PC-9 (cell line): ENCODE results near the gene RETREG2. TPM values are rescaled to one million over a fixed set of nuclear protein-coding genes. Genes with fewer than 3 reads are reported as not detected.
A peak's percentile ranks its signal among the peaks of the same experiment; 100 is the strongest.

ENCODE experiments used
- BruUV-seq: library from RNA; stranded (reverse); fragments of 400-500 nt; replicated peaks from 2 replicates; lab custom pipeline; 2021; lab: Mats Ljungman, UMichigan
- CTCF ChIA-PET: fragments of 300-600 bp; sonication (Branson Sonifier 250); formaldehyde crosslinking; loops from one replicate; lab custom pipeline; 2022; ENCODE audit warnings: antibody characterized with exemption; lab: Charles Lee
- POLR2A ChIA-PET: fragments of 300-600 bp; sonication (Branson Sonifier 250); formaldehyde crosslinking; loops from one replicate; lab custom pipeline; 2022; ENCODE audit warnings: antibody characterized with exemption; ENCODE audit not compliant: unreplicated experiment; lab: Charles Lee
- DNase-seq, 2 experiments: peaks; one replicate each; pipeline versions ENCODE4 v3.0.0 to v3.0.0-alpha.2; 2015 to 2022; ENCODE audit warnings: mixed read lengths in 1 of 2
- H2AFZ ChIP-seq: fragments of 200-600 bp; sonication (generic); 2 replicates; pipeline ENCODE4 v1.8.1; 2017; ENCODE audit warnings: antibody characterized with exemption
- H3F3A ChIP-seq: fragments of 200-600 bp; sonication (generic); 2 replicates; pipeline ENCODE4 v1.8.1; 2017; ENCODE audit warnings: antibody characterized with exemption, mild to moderate bottlenecking, low read depth; ENCODE audit not compliant: insufficient read depth
- H3K27ac ChIP-seq: fragments of 200-600 bp; sonication (generic); 2 replicates; pipeline ENCODE4 v1.6.1; 2016; ENCODE audit warnings: mixed run types
- H3K27me3 ChIP-seq: fragments of 200-600 bp; sonication (generic); 2 replicates; pipeline ENCODE4 v1.6.1; 2016; ENCODE audit warnings: low read depth, mixed run types; ENCODE audit not compliant: insufficient read depth
- H3K36me3 ChIP-seq: fragments of 200-600 bp; sonication (generic); 2 replicates; pipeline ENCODE4 v1.6.1; 2016; ENCODE audit warnings: low read depth, mixed run types
- H3K4me1 ChIP-seq: fragments of 200-600 bp; sonication (generic); replicated peaks from 2 replicates; pipeline ENCODE4 v1.6.1; 2016; ENCODE audit warnings: mixed run types; ENCODE audit not compliant: insufficient read depth
- H3K4me2 ChIP-seq: fragments of 200-600 bp; sonication (generic); 2 replicates; pipeline ENCODE4 v1.6.1; 2017; ENCODE audit warnings: mixed run types
- H3K4me3 ChIP-seq: fragments of 200-600 bp; sonication (generic); 2 replicates; pipeline ENCODE4 v1.6.1; 2016; ENCODE audit warnings: mixed run types
- H3K79me2 ChIP-seq: fragments of 200-600 bp; sonication (generic); 2 replicates; pipeline ENCODE4 v1.6.1; 2017; ENCODE audit warnings: low read depth, mixed run types
- H3K9me2 ChIP-seq: fragments of 200-600 bp; sonication (generic); 2 replicates; pipeline ENCODE4 v1.8.1; 2017; ENCODE audit warnings: mild to moderate bottlenecking; ENCODE audit not compliant: insufficient read depth
- H3K9me3 ChIP-seq: fragments of 200-600 bp; sonication (generic); 2 replicates; pipeline ENCODE4 v1.8.1; 2016; ENCODE audit warnings: low read depth; ENCODE audit not compliant: insufficient read depth
- H4K20me1 ChIP-seq: fragments of 200-600 bp; sonication (generic); 2 replicates; pipeline ENCODE4 v1.8.1; 2017; ENCODE audit not compliant: insufficient read depth
- EZH2 ChIP-seq: fragments of 200-600 bp; sonication (generic); IDR thresholded peaks from 2 replicates; pipeline ENCODE4 v1.8.0; 2017; ENCODE audit warnings: antibody characterized with exemption, low read depth
- intact Hi-C: fragments of 100-400 bp; cut with micrococcal nuclease; formaldehyde crosslinking; loops from one replicate; pipeline ENCODE4 v1.10.0; 2022; ENCODE audit not compliant: unreplicated experiment
- total RNA-seq: library from RNA; stranded (reverse); gene quantifications from 2 replicates; pipeline ENCODE4 v1.2.3, GENCODE V29; 2021
- TF ChIP-seq, protein P1 (sequence below): fragments of 200-600 bp; sonication (generic); conservative IDR thresholded peaks from 2 replicates; pipeline ENCODE4 v1.6.1; 2017; ENCODE audit warnings: mixed run types, antibody characterized with exemption, mild to moderate bottlenecking, moderate library complexity

RETREG2 gene
- total RNA-seq, 1 experiment from 2014 or later = 84.4 TPM

DNA sequence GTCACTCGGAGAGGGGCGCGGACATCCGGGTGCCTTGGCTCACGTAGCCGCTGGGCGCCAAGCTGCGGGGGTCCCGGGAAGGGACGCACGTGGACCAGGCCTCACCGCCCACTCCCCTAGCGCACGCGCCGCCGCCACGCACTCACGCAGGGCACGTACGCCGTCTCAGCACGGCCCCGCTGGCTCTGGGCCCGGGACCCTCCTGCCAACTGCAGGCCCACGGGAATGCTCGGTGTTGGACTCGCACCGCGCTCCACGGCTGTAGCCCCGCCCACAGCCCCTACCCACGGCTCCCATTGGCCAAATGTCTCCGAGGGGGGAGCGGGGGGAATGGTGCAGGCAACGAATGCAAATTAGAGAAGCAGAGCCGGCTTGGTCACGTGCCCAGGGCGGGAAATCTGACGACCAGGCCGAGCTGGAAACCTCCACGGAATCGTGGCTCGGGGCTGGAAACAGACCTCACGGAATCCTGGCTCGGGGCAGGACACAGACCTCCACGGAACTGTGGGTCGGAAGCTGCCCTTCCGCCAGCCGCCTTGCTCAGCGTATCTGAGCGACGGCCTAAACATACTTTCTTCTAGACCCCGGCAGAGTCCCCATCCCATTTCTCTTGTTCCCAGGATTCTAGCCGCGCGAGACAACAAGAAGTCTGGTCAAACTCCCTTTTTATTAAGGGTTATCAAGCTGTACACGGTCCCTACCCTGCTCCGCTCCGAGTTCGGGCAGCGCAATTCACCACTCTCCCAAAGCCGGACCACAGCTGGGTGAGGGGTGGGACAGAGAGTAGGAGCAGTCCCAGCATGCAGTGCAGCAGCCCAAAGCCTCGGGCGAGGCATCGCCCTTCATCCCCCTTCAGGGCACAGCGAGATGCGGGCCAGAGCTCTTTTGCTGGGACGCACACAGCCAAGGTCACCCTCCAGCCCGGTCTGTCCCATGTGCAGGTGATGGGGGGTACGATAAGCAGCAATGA lies 40.9 kb downstream of the RETREG2 start, which contains the start of gene ABCB6:
ABCB6 (minus strand) TSS at position 227 of the 970 bp plus-strand sequence. CDS start 285 bp downstream, outside the sequence.
- H3K27me3 ChIP-seq = no peaks in the 10 kb centered on the region
- TF ChIP-seq, protein P1, sequence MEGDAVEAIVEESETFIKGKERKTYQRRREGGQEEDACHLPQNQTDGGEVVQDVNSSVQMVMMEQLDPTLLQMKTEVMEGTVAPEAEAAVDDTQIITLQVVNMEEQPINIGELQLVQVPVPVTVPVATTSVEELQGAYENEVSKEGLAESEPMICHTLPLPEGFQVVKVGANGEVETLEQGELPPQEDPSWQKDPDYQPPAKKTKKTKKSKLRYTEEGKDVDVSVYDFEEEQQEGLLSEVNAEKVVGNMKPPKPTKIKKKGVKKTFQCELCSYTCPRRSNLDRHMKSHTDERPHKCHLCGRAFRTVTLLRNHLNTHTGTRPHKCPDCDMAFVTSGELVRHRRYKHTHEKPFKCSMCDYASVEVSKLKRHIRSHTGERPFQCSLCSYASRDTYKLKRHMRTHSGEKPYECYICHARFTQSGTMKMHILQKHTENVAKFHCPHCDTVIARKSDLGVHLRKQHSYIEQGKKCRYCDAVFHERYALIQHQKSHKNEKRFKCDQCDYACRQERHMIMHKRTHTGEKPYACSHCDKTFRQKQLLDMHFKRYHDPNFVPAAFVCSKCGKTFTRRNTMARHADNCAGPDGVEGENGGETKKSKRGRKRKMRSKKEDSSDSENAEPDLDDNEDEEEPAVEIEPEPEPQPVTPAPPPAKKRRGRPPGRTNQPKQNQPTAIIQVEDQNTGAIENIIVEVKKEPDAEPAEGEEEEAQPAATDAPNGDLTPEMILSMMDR = no peak
- TF ChIP-seq EZH2 = no peak
- H3F3A ChIP-seq = peaks cover 16% of the 10 kb centered on the region; the same call in 1 of the 2 replicates
- peak within 1 kb of the TSS; percentile 90 for H3K27ac ChIP-seq
- POLR2A ChIA-PET = interaction anchor here (0.6 to 0.7 kb wide), 5 partner anchors 21 to 188 kb away, joined by 3 to 12 read pairs (median 4); no protein-coding TSS in a partner anchor
- CTCF ChIA-PET = interaction anchor here (0.7 kb wide), 1 partner anchor 42 kb away, joined by 5 read pairs; the partner anchor contains the start of gene CNPPD1
- intact Hi-C loops = loop anchor here (1.0 to 2.0 kb wide), 6 partner anchors 10 to 75 kb away; partner anchors contain the start of genes ANKZF1, ATG9A, DNAJB2 and NHEJ1
- no peaks in the 10 kb centered on the region for H3K9me3 ChIP-seq
- H3K9me2 ChIP-seq = no peaks in the 10 kb centered on the region
- peaks cover 7% of the 10 kb centered on the region for H3K79me2 ChIP-seq
- H4K20me1 ChIP-seq = no peaks in the 10 kb centered on the region
- no TSS peak for BruUV-seq
- peaks cover 13% of the 10 kb centered on the region for H3K4me1 ChIP-seq
- H3K4me2 ChIP-seq = peak within 1 kb of the TSS; percentile 91
- H3K4me3 ChIP-seq = peak within 1 kb of the TSS; percentile 64
- H3K36me3 ChIP-seq = no peaks in the 10 kb centered on the region
- H2AFZ ChIP-seq = peak within 1 kb of the TSS; percentile 75
- DNase-seq = peak; percentile 67 to 91

DNA sequence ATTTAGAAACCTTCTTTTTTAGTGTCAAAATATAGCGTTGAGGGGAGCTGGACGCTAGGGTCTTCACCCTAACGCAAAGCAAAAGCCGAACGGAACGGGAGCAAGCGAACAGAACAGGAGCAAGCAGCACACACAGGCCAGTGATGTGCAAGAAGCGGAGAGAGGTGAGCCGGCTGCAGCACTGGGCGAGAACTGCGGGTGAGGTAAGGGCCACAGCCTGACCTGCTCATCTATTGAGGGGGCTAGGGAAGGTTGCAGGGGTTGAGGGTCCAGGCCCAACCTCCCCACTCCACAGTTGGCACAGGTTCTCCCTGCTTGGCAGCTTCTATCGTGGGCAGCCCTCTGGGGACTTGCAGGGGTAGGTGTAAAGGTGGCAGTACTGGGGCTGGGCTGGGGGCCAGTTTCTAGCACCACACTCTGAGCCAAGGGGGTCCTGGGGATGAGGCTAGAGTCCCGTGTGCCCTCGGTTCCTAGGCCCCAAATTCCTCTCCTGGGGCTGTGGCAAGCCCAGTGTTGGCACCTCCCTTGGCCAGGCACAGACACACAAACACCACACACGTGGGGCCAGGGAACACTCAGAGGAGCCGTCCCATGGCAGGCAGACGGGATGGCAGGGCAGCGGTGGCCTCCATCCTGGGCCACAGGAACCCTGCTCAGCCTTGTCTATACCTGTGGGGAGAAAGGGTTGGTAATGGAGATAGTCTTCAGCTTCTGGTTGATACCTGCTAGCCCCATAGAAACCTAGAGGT lies 41.9 kb downstream of the RETREG2 start:
- intact Hi-C loops = loop anchor here (1.0 to 2.0 kb wide), 2 partner anchors 9 to 59 kb away; partner anchors contain the start of genes ANKZF1, ATG9A and NHEJ1
- CTCF ChIA-PET = no interaction called here

More for the DNA sequence above, 41.9 kb downstream of the RETREG2 start:
- Histone ChIP-seq H3K9me2 (no peaks in the 10 kb centered on the region), H3K4me3 (no peak overlapping the region), H3K27ac (no peak overlapping the region), H3K4me2 (no peak overlapping the region), H3K36me3 (no peaks in the 10 kb centered on the region), H3K9me3 (no peaks in the 10 kb centered on the region), H3K4me1 (peaks cover 13% of the 10 kb centered on the region), H3F3A (peaks cover 16% of the 10 kb centered on the region; the same call in 1 of the 2 replicates), H2AFZ (no peak overlapping the region), H3K27me3 (no peaks in the 10 kb centered on the region), H4K20me1 (no peaks in the 10 kb centered on the region), H3K79me2 (peaks cover 7% of the 10 kb centered on the region)
- POLR2A ChIA-PET = no interaction called here
- BruUV-seq = no TSS peak
- TF ChIP-seq, protein P1 = no peak
- TF ChIP-seq EZH2 = no peak
- DNase-seq = no peak
